ENCODE measurements around the gene FAM78A.

The FAM78A gene

DNA sequence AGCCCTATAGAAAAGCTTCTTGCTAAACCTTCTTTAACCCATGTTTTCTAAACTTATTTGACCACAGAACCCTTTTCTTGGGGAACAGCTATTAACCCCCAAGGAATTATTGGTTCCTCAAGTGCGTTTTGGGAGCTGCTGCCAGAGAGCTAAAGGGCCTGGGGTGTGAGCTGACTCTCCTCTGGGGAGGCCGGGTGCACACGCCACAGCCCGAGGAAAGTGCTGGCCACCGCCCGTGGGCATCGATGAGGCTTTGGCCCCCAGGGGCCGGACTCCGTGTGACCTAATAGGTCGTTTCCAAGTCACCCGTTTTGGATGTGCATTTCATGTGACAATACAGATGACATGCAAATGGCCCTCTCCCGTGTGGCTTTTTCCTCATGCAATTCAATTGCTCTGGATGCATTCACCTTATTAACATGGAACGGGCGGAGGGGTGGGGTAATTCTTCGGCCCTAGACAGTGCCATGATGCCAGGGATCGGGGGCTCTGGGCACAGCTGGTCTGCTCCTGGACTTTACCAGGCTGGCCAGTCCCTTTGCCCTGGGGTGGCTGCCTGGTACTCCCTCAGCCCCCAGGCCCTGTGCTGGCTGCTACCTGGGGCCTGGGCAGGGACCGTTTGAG lies 32.7 kb upstream of the FAM78A start:
- no peak for DNase-seq (ENCODE audit: low read depth)
- TF ChIP-seq, protein P1, sequence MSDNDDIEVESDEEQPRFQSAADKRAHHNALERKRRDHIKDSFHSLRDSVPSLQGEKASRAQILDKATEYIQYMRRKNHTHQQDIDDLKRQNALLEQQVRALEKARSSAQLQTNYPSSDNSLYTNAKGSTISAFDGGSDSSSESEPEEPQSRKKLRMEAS (IDR thresholded peaks at IDR 0.05; ENCODE audit: low read depth, low read length) = no peak
- TF ChIP-seq CTCF (IDR thresholded peaks at IDR 0.05; ENCODE audit: low read depth, low read length) = no peak
- TF ChIP-seq MYC (IDR thresholded peaks at IDR 0.05; ENCODE audit: low read depth, low read length) = no peak
- TF ChIP-seq POLR2A (IDR thresholded peaks at IDR 0.05; ENCODE audit: extremely low read depth, insufficient read length) = no peak
- no peak overlapping the region for H3K4me3 ChIP-seq (ENCODE audit: low read depth, low read length)

DNA sequence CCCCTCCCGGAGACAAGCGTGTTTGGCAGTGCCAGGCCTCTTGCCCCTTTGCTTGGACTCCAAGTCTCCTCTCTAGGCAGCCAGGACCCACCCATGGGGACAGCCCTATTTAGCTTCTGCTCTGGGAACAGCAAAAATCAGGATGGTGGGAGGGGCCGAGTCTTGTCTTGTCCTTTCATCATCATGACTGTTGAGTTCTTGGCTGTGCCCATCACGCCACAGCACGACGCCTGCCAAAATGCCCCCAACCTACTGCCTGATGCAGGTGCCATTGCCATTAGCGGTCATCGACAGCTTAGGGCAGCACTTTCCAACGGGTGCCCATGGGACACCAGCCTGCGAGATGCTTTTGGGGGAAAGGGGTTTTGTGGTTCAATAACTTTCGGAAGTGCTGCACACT lies 32.1 kb upstream of the FAM78A start:
- TF ChIP-seq MYC (IDR thresholded peaks at IDR 0.05; ENCODE audit: low read depth, low read length) (no peak), CTCF (IDR thresholded peaks at IDR 0.05; ENCODE audit: low read depth, low read length) (no peak), POLR2A (IDR thresholded peaks at IDR 0.05; ENCODE audit: extremely low read depth, insufficient read length) (no peak)
- TF ChIP-seq, protein P1 (IDR thresholded peaks at IDR 0.05; ENCODE audit: low read depth, low read length) = no peak
- no peak for DNase-seq (ENCODE audit: low read depth)
- no peak overlapping the region for H3K4me3 ChIP-seq (ENCODE audit: low read depth, low read length)

GRCh38 chr9:131307974-131308373 lies 31.7 kb upstream of the FAM78A start:
- no peak for TF ChIP-seq POLR2A (IDR thresholded peaks at IDR 0.05; ENCODE audit: extremely low read depth, insufficient read length)
- TF ChIP-seq, protein P1 (IDR thresholded peaks at IDR 0.05; ENCODE audit: low read depth, low read length) = no peak
- no peak for TF ChIP-seq CTCF (IDR thresholded peaks at IDR 0.05; ENCODE audit: low read depth, low read length)
- no peak for TF ChIP-seq MYC (IDR thresholded peaks at IDR 0.05; ENCODE audit: low read depth, low read length)
- DNase-seq (ENCODE audit: low read depth) = no peak
- H3K4me3 ChIP-seq (ENCODE audit: low read depth, low read length) = no peak overlapping the region

- no peak for DNase-seq (ENCODE audit: low read depth)
- no peak overlapping the region for H3K4me3 ChIP-seq (ENCODE audit: low read depth, low read length)
- TF ChIP-seq CTCF (IDR thresholded peaks at IDR 0.05; ENCODE audit: low read depth, low read length) (no peak), MYC (IDR thresholded peaks at IDR 0.05; ENCODE audit: low read depth, low read length) (no peak), POLR2A (IDR thresholded peaks at IDR 0.05; ENCODE audit: extremely low read depth, insufficient read length) (no peak)
- TF ChIP-seq, protein P1 (IDR thresholded peaks at IDR 0.05; ENCODE audit: low read depth, low read length) = no peak
Observed at GRCh38 chr9:131306397-131307004, 30.2 kb upstream of the FAM78A start.

GRCh38 chr9:131304676-131305355 lies 28.5 kb upstream of the FAM78A start:
- no peak for DNase-seq (ENCODE audit: low read depth)
- TF ChIP-seq CTCF (IDR thresholded peaks at IDR 0.05; ENCODE audit: low read depth, low read length) (no peak), MYC (IDR thresholded peaks at IDR 0.05; ENCODE audit: low read depth, low read length) (no peak)
- TF ChIP-seq, protein P1 (IDR thresholded peaks at IDR 0.05; ENCODE audit: low read depth, low read length) = no peak
- H3K4me3 ChIP-seq (ENCODE audit: low read depth, low read length) = no peak overlapping the region

Data from NB4 (cell line).